Stimulated activated CD8-positive, alpha-beta memory T cell treated with anti-CD3 and anti-CD28 coated beads, Interleukin-7, amount 100 ng/mL, for 48 hours (primary cell): ENCODE results near the gene S100A4.

Experiments used
- DNase-seq, 2 donors: peaks; one replicate each; pipeline ENCODE4 v3.0.0-alpha.2; 2020; ENCODE audit warnings: low read depth in 1 of 2; ENCODE audit errors: extremely low read depth in 1 of 2

Gene S100A4

GRCh38 chr1:153513023-153513422 is 32.6 kb downstream of the S100A4 start:
- no peak for DNase-seq

- peak; percentile 43 to 74 for DNase-seq
These were observed 34.6 kb downstream of the S100A4 start for GRCh38 chr1:153510984-153511410.

GRCh38 chr1:153509729-153510354 is 35.8 kb downstream of the S100A4 start:
- peak; percentile 45 to 51 for DNase-seq

- no peak for DNase-seq
These were observed 36.6 kb downstream of the S100A4 start for GRCh38 chr1:153509036-153509435.

GRCh38 chr1:153507926-153508583 is 37.6 kb downstream of the S100A4 start:
- no peak for DNase-seq

GRCh38 chr1:153506831-153507413 is 38.7 kb downstream of the S100A4 start:
- no peak for DNase-seq

- no peak for DNase-seq
These were observed 39.2 kb downstream of the S100A4 start for GRCh38 chr1:153506386-153506785.

- DNase-seq = no peak
These were observed 40.0 kb downstream of the S100A4 start for GRCh38 chr1:153505576-153505975.

- no peak for DNase-seq
These were observed 41.8 kb downstream of the S100A4 start for GRCh38 chr1:153503766-153504165.

GRCh38 chr1:153498746-153499145 is 46.9 kb downstream of the S100A4 start:
- no peak for DNase-seq

- DNase-seq = no peak
These were observed 50.1 kb downstream of the S100A4 start for GRCh38 chr1:153495536-153495935.

GRCh38 chr1:153494976-153495535 is 50.5 kb downstream of the S100A4 start:
- DNase-seq = peak; percentile 37 to 75
